ENCODE measurements around the gene DUSP9. TPM values are rescaled to one million over a fixed set of nuclear protein-coding genes. Genes with fewer than 3 reads are reported as not detected.

The DUSP9 gene
- total RNA-seq, 1 experiment from 2014 or later, result 14.2 TPM

GRCh38 chrX:153634236-153634635 is 12.8 kb upstream of the DUSP9 start:
- Histone ChIP-seq H3K9me2 (ENCODE audit: insufficient read depth) (no peaks in the 10 kb centered on the region), H3K9me3 (ENCODE audit: control insufficient read depth in 1 of 2, insufficient read depth in 1 of 2, low read depth in 1 of 2, low read length in 2 of 2) (no peaks in the 10 kb centered on the region), H3K4me3 (replicated peaks in 1 of 2; ENCODE audit: low read depth in 1 of 2, low read length in 2 of 2) (no peak overlapping the region), H3K27ac (ENCODE audit: low read depth, low read length) (no peak overlapping the region), H3K79me2 (ENCODE audit: insufficient read depth, low read length) (no peaks in the 10 kb centered on the region), H3K4me2 (ENCODE audit: low read length) (no peak overlapping the region), H3K27me3 (ENCODE audit: insufficient read depth, low read length) (no peaks in the 10 kb centered on the region), H2AFZ (ENCODE audit: low read depth, low read length, poor library complexity, severe bottlenecking) (no peak overlapping the region), H4K20me1 (ENCODE audit: insufficient read depth) (no peaks in the 10 kb centered on the region), H3K9ac (ENCODE audit: low read length) (no peak overlapping the region), H3K4me1 (ENCODE audit: control insufficient read depth in 1 of 2, insufficient read depth in 2 of 2, low read length in 2 of 2) (no peaks in the 10 kb centered on the region), H3K36me3 (ENCODE audit: control insufficient read depth in 1 of 2, insufficient read depth in 2 of 2, low read length in 2 of 2) (no peaks in the 10 kb centered on the region)
- intact Hi-C loops (cut with micrococcal nuclease), result no loop called here
- POLR2A ChIA-PET, result no interaction called here
- no peak for ATAC-seq
- RAD21 ChIA-PET (ENCODE audit: low non-redundant PET in 1 of 2, low total read pairs in 2 of 2, uncharacterized antibody in 2 of 2, unreplicated experiment in 2 of 2), result no interaction called here
- no peak for DNase-seq (ENCODE audit: low read depth, low spot score)
- TF ChIP-seq EZH2phosphoT487 (IDR thresholded peaks at IDR 0.05; ENCODE audit: borderline replicate concordance), result no peak
- no peak for TF ChIP-seq ATF3 (IDR thresholded peaks at IDR 0.05)
- TF ChIP-seq, protein P1, sequence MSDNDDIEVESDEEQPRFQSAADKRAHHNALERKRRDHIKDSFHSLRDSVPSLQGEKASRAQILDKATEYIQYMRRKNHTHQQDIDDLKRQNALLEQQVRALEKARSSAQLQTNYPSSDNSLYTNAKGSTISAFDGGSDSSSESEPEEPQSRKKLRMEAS (IDR thresholded peaks at IDR 0.05), result no peak
- no peak for TF ChIP-seq FOSL1 (IDR thresholded peaks at IDR 0.05; ENCODE audit: low read depth)
- TF ChIP-seq EZH2 (IDR thresholded peaks at IDR 0.05), result no peak
- TF ChIP-seq POLR2A (IDR thresholded peaks at IDR 0.05; ENCODE audit: borderline replicate concordance, extremely low read depth, insufficient read depth, insufficient read length), result no peak
- TF ChIP-seq, protein P2, sequence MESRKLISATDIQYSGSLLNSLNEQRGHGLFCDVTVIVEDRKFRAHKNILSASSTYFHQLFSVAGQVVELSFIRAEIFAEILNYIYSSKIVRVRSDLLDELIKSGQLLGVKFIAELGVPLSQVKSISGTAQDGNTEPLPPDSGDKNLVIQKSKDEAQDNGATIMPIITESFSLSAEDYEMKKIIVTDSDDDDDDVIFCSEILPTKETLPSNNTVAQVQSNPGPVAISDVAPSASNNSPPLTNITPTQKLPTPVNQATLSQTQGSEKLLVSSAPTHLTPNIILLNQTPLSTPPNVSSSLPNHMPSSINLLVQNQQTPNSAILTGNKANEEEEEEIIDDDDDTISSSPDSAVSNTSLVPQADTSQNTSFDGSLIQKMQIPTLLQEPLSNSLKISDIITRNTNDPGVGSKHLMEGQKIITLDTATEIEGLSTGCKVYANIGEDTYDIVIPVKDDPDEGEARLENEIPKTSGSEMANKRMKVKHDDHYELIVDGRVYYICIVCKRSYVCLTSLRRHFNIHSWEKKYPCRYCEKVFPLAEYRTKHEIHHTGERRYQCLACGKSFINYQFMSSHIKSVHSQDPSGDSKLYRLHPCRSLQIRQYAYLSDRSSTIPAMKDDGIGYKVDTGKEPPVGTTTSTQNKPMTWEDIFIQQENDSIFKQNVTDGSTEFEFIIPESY (IDR thresholded peaks at IDR 0.05; ENCODE audit: extremely low read depth, insufficient replicate concordance, low read length), result no peak
- TF ChIP-seq ZNF274 (IDR thresholded peaks at IDR 0.05; ENCODE audit: low read depth, low read length), result no peak
- TF ChIP-seq REST (IDR thresholded peaks at IDR 0.05; ENCODE audit: low read depth), result no peak
- TF ChIP-seq CEBPB (IDR thresholded peaks at IDR 0.05; ENCODE audit: low read depth), result no peak
- TF ChIP-seq RAD21 (IDR thresholded peaks at IDR 0.05; ENCODE audit: low read depth), result no peak
- no peak for TF ChIP-seq ZFX (IDR thresholded peaks at IDR 0.05)
- TF ChIP-seq ELF1 (IDR thresholded peaks at IDR 0.05; ENCODE audit: borderline replicate concordance, low read depth), result no peak
- no peak for TF ChIP-seq TCF7L2 (IDR thresholded peaks at IDR 0.05; ENCODE audit: borderline replicate concordance, extremely low read depth, insufficient read depth, insufficient read length)
- TF ChIP-seq JUND (IDR thresholded peaks at IDR 0.05), result no peak
- no peak for TF ChIP-seq EGR1 (IDR thresholded peaks at IDR 0.05; ENCODE audit: low read depth)
- CTCF ChIA-PET, result no interaction called here
- BruUV-seq (replicated peaks), result no TSS peak

Data from HCT116 (cell line).